HEK293T (cell line): ENCODE results near the gene FBXO24.

Experiments
- CTCF ChIA-PET: fragments of 350-600 bp; formaldehyde crosslinking; extraction: SDS; loops from one replicate; lab custom pipeline; 2021; ENCODE audit warnings: antibody characterized with exemption, inconsistent platforms; lab: Yijun Ruan, JAX
- POLR2A ChIA-PET: fragments of 350-600 bp; formaldehyde crosslinking; extraction: SDS; loops from one replicate; lab custom pipeline; 2020; ENCODE audit warnings: antibody characterized with exemption, inconsistent platforms; lab: Yijun Ruan, JAX
- DNase-seq: peaks from one replicate; pipeline ENCODE4 v3.0.0; 2012; ENCODE audit warnings: mixed read lengths; ENCODE audit errors: extremely low spot score
- ARNT ChIP-seq: fragments of 450-650 bp; IDR thresholded peaks from 2 replicates; pipeline ENCODE4 v1.6.1; 2017; ENCODE audit warnings: mild to moderate bottlenecking
- BHLHE40 ChIP-seq: fragments of 450-650 bp; IDR thresholded peaks from 2 replicates; pipeline ENCODE4 v1.6.1; 2016; ENCODE audit warnings: mild to moderate bottlenecking, moderate library complexity, borderline replicate concordance
- CTBP1 ChIP-seq: fragments of 450-650 bp; IDR thresholded peaks from 2 replicates; pipeline ENCODE4 v1.6.1; 2016; ENCODE audit warnings: borderline replicate concordance
- ELF4 ChIP-seq: fragments of 450-650 bp; IDR thresholded peaks from 2 replicates; pipeline ENCODE4 v1.6.1; 2017; ENCODE audit warnings: antibody characterized with exemption
- FOXA1 ChIP-seq: fragments of 450-650 bp; IDR thresholded peaks from 2 replicates; pipeline ENCODE4 v1.6.1; 2016; ENCODE audit warnings: mild to moderate bottlenecking
- FOXK2 ChIP-seq: fragments of 450-650 bp; IDR thresholded peaks from 2 replicates; pipeline ENCODE4 v1.6.1; 2016; ENCODE audit warnings: mild to moderate bottlenecking
- FOXM1 ChIP-seq: fragments of 450-650 bp; IDR thresholded peaks from 2 replicates; pipeline ENCODE4 v1.6.1; 2017; ENCODE audit warnings: mild to moderate bottlenecking, borderline replicate concordance
- HDGF ChIP-seq: fragments of 450-650 bp; IDR thresholded peaks from 2 replicates; pipeline ENCODE4 v1.6.1; 2017; ENCODE audit warnings: antibody characterized with exemption, borderline replicate concordance
- L3MBTL2 ChIP-seq: fragments of 450-650 bp; conservative IDR thresholded peaks from 2 replicates; pipeline ENCODE4 v1.6.1; 2016; ENCODE audit warnings: mild to moderate bottlenecking
- LEF1 ChIP-seq: fragments of 450-650 bp; IDR thresholded peaks from 2 replicates; pipeline ENCODE4 v1.6.1; 2017; ENCODE audit warnings: mild to moderate bottlenecking, borderline replicate concordance
- NFRKB ChIP-seq: fragments of 450-650 bp; IDR thresholded peaks from 2 replicates; pipeline ENCODE4 v1.6.1; 2016; ENCODE audit warnings: mild to moderate bottlenecking, moderate library complexity
- SP1 ChIP-seq: fragments of 450-650 bp; IDR thresholded peaks from 2 replicates; pipeline ENCODE4 v1.6.1; 2017
- SUZ12 ChIP-seq: fragments of 450-650 bp; IDR thresholded peaks from 2 replicates; pipeline ENCODE4 v1.6.1; 2016; ENCODE audit warnings: mild to moderate bottlenecking
- TARDBP ChIP-seq: fragments of 450-650 bp; IDR thresholded peaks from 2 replicates; pipeline ENCODE4 v1.6.1; 2016
- ZNF384 ChIP-seq: fragments of 450-650 bp; IDR thresholded peaks from 2 replicates; pipeline ENCODE4 v1.6.1; 2016
- TF ChIP-seq, protein P1 (sequence below): fragments of 450-650 bp; IDR thresholded peaks from 2 replicates; pipeline ENCODE4 v1.6.1; 2016

FBXO24 gene

GRCh38 chr7:100572281-100572948, 13.7 kb upstream of the FBXO24 start:
- DNase-seq: no peak
- CTCF ChIA-PET: interaction anchor here (1.0 kb wide), 1 partner anchor 8 kb away, joined by 3 read pairs; no protein-coding TSS in a partner anchor
- TF ChIP-seq SP1 (no peak), LEF1 (no peak), BHLHE40 (no peak), HDGF (no peak)
- POLR2A ChIA-PET: interaction anchor here (1.3 kb wide), 1 partner anchor 12 kb away, joined by 3 read pairs; no protein-coding TSS in a partner anchor

GRCh38 chr7:100572949-100573675, 13.0 kb upstream of the FBXO24 start:
- TF ChIP-seq SUZ12 (no peak), FOXA1 (no peak), BHLHE40 (no peak), ZNF384 (no peak)
- ChIA-PET CTCF (interaction anchor here (1.0 kb wide), 1 partner anchor 9 kb away, joined by 3 read pairs; no protein-coding TSS in a partner anchor), POLR2A (interaction anchor here (1.3 kb wide), 1 partner anchor 11 kb away, joined by 3 read pairs; no protein-coding TSS in a partner anchor)
- no peak for DNase-seq

- DNase-seq: no peak
- POLR2A ChIA-PET: no interaction called here
- TF ChIP-seq SUZ12 (no peak), SP1 (no peak), CTBP1 (no peak), ELF4 (no peak), NFRKB (no peak), FOXA1 (no peak), ARNT (no peak), FOXM1 (no peak), TARDBP (no peak), BHLHE40 (no peak), FOXK2 (no peak), LEF1 (no peak), HDGF (no peak), ZNF384 (no peak), L3MBTL2 (no peak)
- TF ChIP-seq, protein P1, sequence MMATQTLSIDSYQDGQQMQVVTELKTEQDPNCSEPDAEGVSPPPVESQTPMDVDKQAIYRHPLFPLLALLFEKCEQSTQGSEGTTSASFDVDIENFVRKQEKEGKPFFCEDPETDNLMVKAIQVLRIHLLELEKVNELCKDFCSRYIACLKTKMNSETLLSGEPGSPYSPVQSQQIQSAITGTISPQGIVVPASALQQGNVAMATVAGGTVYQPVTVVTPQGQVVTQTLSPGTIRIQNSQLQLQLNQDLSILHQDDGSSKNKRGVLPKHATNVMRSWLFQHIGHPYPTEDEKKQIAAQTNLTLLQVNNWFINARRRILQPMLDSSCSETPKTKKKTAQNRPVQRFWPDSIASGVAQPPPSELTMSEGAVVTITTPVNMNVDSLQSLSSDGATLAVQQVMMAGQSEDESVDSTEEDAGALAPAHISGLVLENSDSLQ: no peak
- CTCF ChIA-PET: interaction anchor here (1.0 kb wide), 1 partner anchor 10 kb away, joined by 3 read pairs; no protein-coding TSS in a partner anchor
These were observed 12.3 kb upstream of the FBXO24 start, which contains the start of gene SAP25 for GRCh38 chr7:100573691-100574361. Gene SAP25 (minus strand): TSS chr7:100573900. CDS start chr7:100573742, 158 bp downstream.

DNA sequence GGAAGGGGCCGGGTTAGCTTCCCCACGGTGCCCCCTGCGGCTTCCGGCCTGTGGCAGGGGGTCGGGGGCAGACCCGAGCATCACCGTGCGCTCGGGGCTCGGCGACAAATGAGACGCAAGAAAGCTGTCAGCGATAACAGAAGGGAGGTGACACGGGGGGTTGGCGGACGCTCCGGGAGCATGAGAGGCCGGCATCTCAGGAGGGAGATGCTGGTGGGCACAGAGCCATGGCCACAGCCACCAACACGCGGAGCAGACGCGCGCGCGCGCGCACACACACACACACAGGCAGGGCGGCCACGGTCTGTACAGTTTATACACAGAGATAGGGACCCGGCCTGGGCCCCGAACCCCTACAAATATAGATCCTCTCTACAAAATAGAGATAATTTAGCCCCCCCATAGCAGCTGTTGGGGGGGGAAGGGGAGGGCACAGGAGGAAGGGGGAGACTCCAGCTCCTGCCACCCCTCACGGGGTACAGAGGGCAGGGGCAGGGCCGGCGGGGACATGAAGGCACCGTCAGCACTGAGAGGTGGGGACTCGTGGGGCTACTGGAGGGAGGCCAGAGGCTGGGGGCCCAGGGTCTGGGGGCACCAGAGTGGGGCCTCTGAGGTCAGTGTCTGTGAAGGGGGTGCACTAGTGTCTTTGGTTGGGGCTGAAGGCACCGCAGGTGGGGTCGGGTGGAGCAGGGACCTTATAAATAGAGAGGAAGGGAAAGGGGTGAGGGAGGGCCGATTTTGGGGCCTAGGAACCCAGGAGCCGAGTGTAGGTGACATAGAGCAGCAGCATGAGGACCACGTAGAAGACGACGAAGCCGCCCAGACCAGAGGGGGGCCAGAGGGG, 11.5 kb upstream of the FBXO24 start:
- CTCF ChIA-PET: no interaction called here
- POLR2A ChIA-PET: no interaction called here
- DNase-seq: no peak
- no peak for TF ChIP-seq HDGF
- no peak for TF ChIP-seq FOXA1
- no peak for TF ChIP-seq CTBP1
- TF ChIP-seq SUZ12: no peak
- no peak for TF ChIP-seq ARNT
- TF ChIP-seq, protein P1: no peak
- no peak for TF ChIP-seq ZNF384
- TF ChIP-seq TARDBP: no peak
- TF ChIP-seq NFRKB: no peak
- TF ChIP-seq LEF1: no peak
- no peak for TF ChIP-seq ELF4

- DNase-seq: no peak
- ChIA-PET POLR2A (no interaction called here), CTCF (no interaction called here)
- TF ChIP-seq ARNT (no peak), HDGF (no peak), FOXM1 (no peak), SP1 (no peak), FOXK2 (no peak)
These were observed 10.9 kb upstream of the FBXO24 start for GRCh38 chr7:100575206-100575631.

- TF ChIP-seq ZNF384 (no peak), TARDBP (no peak), BHLHE40 (no peak), NFRKB (no peak), ELF4 (no peak), FOXA1 (no peak), FOXK2 (no peak), L3MBTL2 (no peak), SP1 (no peak), HDGF (no peak)
- TF ChIP-seq, protein P1: no peak
- ChIA-PET POLR2A (no interaction called here), CTCF (no interaction called here)
- no peak for DNase-seq
These were observed 10.3 kb upstream of the FBXO24 start for GRCh38 chr7:100575746-100576383.
